Measurements from ENCODE around the gene UGT1A7.

UGT1A7 gene

DNA sequence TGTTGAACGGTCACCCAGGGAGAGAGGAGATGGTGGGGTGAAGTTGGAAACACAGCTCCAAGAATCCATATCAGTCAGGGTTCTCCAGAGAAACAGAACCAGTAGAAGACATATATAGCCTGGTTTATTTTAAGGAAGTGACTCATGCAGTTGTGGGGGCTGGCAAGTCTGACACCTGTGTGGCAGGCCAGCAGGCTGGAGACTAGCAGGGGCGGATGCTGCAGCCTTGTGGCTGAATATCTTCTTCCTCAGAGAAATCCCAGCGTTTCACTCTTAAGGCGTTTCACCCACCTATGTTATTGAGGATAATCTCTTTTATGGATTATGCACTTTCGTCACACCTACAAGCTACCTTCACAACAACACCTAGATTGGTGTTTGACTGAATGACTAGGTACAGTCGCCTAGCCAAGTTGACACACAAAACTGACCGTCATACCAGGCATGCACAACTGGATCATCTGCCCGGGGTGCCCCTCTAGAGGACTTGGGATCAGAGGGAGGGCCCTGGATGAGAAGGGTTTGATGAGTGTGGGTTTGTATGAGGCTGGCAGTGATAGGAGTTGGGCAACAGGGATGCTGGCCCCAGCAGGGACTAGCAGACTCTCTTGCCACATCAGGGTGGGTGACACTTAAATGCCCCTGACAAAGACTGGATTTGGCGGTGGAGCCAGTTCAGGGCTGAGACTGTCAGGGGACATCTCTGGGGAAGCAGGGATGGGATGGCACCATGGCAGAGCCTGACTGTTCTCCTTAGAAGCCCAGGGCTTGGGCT lies 119.8 kb downstream of the UGT1A7 start:
- DNase-seq, result no peak

GRCh38 chr2:233802132-233802815 lies 120.6 kb downstream of the UGT1A7 start:
- no peak for DNase-seq

GRCh38 chr2:233803292-233803911 lies 121.7 kb downstream of the UGT1A7 start:
- DNase-seq, result no peak

DNA sequence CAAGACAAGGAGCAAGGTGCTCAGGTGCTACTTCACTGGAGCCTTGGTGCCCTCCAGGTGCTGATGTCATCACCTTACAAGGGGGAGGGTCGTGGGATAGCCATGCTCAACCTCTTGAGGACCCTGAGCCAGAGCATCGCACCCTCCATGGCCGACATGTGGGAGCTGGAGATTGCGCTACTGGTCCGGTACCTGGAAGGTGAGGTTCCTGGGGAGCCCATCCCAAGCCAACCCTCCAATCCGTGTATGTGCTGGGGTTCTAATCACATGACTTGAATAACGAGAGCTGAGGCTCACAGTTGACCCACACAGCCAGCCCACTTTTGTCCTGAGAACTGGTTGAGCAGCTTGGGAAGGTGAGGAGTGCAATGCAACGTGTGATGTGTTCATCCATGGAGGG lies 122.3 kb downstream of the UGT1A7 start:
- no peak for DNase-seq

DNA sequence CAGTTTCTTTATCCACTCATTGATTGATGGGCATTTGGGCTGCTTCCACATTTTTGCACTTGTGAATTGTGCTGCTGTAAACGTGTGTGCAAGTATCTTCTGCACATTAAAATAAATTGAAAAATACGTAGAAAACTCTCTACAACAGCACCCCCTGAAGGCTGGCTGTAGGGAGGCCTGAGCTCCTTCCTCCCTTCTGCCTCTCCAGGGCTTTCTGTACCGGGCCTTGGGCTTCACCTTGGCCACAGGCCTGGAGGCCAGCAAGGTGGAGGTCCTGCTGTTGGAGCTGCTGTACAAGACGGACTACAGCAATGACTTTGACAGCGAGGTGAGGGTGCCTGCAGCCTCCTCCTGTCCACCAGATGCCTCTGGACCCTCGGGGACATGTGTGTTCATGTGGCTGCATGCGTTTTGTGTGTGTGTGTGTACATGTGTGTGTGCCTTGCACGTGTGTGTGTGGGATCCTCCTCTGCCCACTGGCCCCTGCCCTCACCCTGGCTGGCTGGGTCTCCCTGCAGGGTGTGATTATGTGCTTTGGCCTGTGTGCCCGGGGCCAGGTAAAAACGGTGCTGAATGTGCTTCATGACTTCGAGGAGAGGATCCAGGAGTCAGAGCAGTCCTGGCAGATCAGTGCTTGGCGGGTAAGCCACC lies 125.6 kb downstream of the UGT1A7 start:
- no peak for DNase-seq

GRCh38 chr2:233807966-233808935 lies 126.5 kb downstream of the UGT1A7 start:
- no peak for DNase-seq

DNA sequence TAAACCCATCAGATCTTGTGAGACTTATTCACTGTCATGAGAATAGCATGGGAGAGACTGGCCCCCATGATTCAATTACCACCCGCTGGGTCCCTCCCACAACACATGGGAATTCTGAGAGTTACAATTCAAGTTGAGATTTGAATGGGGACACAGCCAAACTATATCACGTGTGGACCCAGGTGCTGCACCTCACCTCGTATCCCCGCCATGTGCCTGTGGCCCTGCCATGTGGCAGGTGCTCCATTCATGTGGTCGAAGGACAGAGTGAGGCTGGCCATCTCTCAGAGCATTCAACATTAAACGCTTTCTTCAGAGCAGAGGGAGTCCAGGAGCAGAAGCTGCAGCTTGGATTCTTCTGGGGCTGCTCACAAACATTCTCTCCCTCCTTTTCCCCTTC lies 128.7 kb downstream of the UGT1A7 start:
- no peak for DNase-seq

GRCh38 chr2:233811087-233811486 lies 129.4 kb downstream of the UGT1A7 start:
- no peak for DNase-seq

DNA sequence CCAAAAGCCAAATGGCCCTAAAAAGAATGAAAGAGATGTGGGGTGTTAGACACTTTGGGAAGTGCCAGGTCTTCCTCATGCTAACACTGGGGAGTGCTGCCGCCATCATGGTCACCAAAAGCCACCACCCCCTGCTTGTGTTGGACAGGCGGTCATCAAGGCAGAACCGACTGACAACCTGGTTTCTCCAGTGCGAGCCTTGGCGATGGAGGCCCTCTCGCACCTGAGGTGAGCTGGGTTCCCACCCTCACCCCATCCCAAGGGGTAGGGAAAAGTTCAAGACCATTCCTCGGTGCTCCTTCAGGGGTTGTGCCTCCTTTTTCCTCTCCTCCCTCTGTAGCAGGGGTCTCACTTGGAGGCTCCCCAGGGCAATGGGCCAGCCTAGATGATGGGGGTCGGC lies 130.0 kb downstream of the UGT1A7 start:
- no peak for DNase-seq

DNA sequence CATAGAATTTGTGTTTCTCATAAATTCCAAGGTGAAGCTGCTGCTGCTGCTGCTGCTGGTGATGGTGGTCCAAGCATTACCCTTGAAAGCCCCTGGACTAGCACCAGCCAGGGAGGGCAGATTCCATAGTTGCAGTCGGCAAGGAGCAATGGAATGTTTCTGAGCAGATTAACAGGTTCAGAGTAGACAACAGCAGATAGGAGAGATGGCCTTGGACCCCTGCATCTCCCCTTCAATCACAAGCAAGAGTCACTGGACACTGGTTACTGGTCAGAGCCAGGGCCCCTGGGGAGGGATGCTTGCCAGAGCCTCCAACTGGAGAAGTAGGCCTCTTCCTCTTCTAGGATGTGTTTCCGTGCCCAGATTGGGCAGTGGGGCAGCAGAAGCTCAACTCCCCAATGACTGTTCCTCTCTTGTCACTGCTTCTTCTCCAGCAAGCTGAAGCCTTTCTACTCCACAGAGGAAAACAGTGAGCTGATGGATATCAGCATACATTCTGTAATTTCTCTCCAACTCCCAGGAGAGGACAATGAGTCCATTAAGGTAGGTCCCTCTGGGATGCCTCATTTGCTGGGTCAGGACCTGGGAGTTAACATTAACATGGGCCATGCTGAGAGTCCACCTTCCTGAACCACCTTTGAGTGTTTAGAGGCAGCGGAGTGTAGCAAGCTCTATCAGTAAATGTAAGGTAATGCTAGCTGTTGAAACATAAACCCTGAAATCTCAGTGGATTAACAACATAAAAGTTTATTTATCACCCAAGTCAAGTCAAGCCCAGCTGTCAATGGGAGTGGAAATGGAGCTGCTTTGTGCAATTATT lies 131.7 kb downstream of the UGT1A7 start:
- DNase-seq, result no peak

GRCh38 chr2:233814056-233814835 lies 132.5 kb downstream of the UGT1A7 start:
- DNase-seq, result no peak

GRCh38 chr2:233815861-233816260 lies 134.2 kb downstream of the UGT1A7 start:
- DNase-seq, result no peak

- DNase-seq, result no peak
Measured at GRCh38 chr2:233816334-233816733, 134.6 kb downstream of the UGT1A7 start.

DNA sequence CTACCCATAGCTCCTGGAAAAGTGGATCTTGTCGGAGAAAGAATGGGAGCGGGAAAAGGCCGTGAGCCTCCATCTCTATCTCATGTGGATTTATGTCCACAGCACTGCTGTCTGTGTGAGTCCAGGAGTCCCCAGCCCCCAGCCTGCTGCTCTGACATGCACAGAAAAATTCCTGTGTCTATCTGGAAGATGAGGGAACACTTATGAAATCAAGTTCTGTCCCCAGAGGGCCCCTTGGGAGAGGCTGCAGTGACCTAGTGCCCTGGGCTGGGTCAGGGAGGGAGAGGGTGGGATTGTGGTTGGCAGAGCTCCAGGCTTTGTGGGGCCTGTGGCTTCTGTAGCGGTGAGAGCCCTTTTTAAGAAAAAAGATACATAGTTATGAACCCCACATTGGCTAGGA lies 135.1 kb downstream of the UGT1A7 start:
- no peak for DNase-seq

DNA sequence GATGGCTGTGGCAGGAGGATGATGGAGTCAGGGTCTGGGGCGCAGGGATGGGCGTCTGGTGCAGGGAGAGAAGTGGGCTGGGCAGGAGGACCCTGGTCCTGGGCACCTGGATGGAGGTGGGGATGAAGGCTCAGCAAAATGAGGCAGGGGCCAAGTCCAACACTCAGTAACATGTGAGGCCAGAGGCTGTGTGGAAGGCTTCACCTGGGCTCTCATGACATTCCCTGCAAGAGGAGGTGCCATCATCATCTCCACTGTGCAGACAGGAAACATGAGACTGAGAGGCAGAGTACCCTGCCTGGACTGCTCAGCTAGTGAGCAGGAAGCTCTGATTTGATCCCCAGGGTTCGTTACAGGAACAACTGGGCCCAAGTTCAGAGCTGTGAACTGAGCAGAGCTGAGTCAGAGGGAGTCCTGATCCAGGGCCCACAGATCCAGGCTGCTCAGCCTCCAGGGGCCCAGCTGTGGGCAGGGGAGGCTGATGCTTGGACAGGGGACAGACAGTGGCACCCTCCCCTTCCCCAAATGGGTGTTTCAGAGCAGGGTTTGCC lies 135.7 kb downstream of the UGT1A7 start:
- DNase-seq, result no peak

GRCh38 chr2:233817995-233818638 lies 136.4 kb downstream of the UGT1A7 start:
- no peak for DNase-seq

GRCh38 chr2:233818639-233819621 lies 137.2 kb downstream of the UGT1A7 start:
- DNase-seq, result no peak

All from effector CD8-positive, alpha-beta T cell (primary cell).